IPS-18c (cell line): ENCODE data around the gene STK39.

Source experiments
- H3K4me3 ChIP-seq: 2 replicates; pipeline ENCODE4 v1.7.0; 2013; ENCODE audit warnings: low read depth, mild to moderate bottlenecking, low read length, moderate library complexity; ENCODE audit not compliant: insufficient read depth
- H3K9me3 ChIP-seq: one replicate; pipeline ENCODE4 v1.6.1; 2013; ENCODE audit warnings: mild to moderate bottlenecking, low read length, moderate library complexity; ENCODE audit not compliant: control insufficient read depth, insufficient read depth

Gene STK39

GRCh38 chr2:168034616-168035015 lies 212.8 kb downstream of the STK39 start:
- H3K4me3 ChIP-seq: no peak overlapping the region
- H3K9me3 ChIP-seq: no peaks in the 10 kb centered on the region

DNA sequence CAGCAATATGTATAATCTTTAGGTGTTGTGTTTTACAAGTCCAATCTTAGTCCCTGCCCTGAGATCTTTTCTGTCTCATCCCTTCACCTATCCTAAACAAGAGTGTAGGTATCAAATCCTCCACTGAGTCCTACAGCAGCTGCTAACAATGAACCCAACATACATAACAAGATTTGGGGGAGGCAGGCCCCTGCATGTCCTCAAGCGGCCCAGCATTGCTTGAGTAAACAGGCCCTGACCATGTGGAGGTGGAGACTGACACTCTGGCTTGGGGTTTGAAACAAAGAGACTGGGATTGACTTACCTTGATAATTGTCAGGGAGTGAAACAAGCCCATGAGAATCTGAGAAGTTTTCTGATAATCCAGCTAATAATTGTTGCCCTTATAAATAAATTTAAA lies 213.4 kb downstream of the STK39 start:
- Histone ChIP-seq H3K4me3 (no peak overlapping the region), H3K9me3 (no peaks in the 10 kb centered on the region)

- no peaks in the 10 kb centered on the region for H3K9me3 ChIP-seq
- no peak overlapping the region for H3K4me3 ChIP-seq
Observed at GRCh38 chr2:168032091-168032490, 215.3 kb downstream of the STK39 start.

- no peak overlapping the region for H3K4me3 ChIP-seq
- H3K9me3 ChIP-seq: no peaks in the 10 kb centered on the region
Observed at GRCh38 chr2:168030862-168031624, 216.4 kb downstream of the STK39 start.

DNA sequence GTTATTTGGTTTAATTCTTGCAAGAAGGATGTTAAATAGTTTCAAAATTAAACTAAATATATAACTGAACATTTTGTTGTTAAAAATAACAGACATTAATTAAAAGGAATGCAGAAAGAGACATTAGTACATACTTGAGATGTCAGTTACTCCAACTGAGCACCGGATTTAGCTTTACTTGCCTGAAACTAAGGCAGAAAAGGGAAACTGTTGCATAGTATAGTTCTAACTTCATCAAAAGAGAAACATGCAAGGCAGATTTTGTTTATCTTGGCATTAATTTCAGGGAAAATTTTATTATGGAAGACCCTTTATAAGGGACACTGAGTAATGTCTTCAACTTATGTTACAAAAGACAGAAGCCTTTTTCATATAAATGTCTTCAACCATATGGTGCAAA lies 218.3 kb downstream of the STK39 start:
- Histone ChIP-seq H3K4me3 (no peak overlapping the region), H3K9me3 (no peaks in the 10 kb centered on the region)

- H3K4me3 ChIP-seq: no peak overlapping the region
- H3K9me3 ChIP-seq: no peaks in the 10 kb centered on the region
Observed at GRCh38 chr2:168028362-168028761, 219.0 kb downstream of the STK39 start.

DNA sequence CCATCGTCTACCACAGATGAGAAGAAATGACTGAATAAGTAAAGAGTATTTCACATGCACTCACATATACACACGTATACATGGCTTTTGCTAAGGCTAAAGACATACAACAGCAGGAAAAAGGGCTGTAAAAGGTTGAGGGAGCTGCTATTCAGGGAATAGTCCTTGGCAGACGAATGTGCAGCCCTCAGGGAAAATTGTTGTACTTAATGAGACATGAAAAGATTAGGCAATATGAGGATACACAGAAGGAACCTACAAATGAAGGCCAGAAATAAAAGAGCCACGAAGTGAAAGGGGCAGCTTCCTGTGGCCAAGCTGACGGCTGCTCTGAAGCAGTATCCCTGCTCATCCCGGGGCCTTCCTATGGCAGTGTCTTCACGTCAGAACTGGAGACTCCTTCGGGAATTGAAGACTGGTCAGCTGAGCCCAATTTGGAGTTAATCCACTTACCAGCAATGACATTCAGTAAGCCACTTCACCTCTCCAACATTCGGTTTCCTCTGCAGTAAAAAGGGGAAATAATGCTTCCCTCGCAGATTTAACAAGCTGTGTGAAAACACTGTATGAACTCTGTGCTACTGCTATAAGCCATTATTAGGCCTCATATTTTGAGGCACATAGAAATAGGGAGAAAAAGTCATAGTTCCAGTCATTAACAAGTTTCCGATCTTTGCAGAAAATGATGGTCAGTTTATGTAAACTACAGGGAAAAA lies 221.8 kb downstream of the STK39 start:
- Histone ChIP-seq H3K4me3 (no peak overlapping the region), H3K9me3 (no peaks in the 10 kb centered on the region)

DNA sequence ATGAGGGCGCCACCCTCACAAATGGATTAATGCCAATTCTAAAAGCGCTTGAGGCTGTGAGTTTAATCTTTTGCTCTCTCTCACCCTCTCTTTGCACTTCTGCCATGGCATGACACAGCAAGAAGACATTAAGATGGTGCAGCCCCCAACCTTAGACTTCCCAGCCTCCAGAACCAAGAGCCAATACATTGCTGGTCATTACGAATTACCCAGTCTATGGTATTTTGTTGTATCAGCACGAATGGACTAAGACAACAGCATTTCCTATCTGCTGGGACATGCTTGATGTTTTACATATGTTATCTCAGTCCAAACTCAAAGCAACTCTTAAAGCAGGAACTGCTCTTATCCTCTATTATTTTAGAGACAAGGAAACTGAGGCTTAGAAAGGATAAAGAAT lies 222.9 kb downstream of the STK39 start:
- Histone ChIP-seq H3K9me3 (no peaks in the 10 kb centered on the region), H3K4me3 (no peak overlapping the region)

GRCh38 chr2:168021800-168022587 lies 225.4 kb downstream of the STK39 start:
- H3K9me3 ChIP-seq: no peaks in the 10 kb centered on the region

GRCh38 chr2:168015274-168015953 lies 232.0 kb downstream of the STK39 start:
- Histone ChIP-seq H3K4me3 (no peak overlapping the region), H3K9me3 (no peaks in the 10 kb centered on the region)

More at GRCh38 chr2:168021800-168022587, 225.4 kb downstream of the STK39 start:
- no peak overlapping the region for H3K4me3 ChIP-seq

GRCh38 chr2:168009900-168010299 lies 237.5 kb downstream of the STK39 start:
- Histone ChIP-seq H3K4me3 (no peak overlapping the region), H3K9me3 (no peaks in the 10 kb centered on the region)

- Histone ChIP-seq H3K9me3 (no peaks in the 10 kb centered on the region), H3K4me3 (no peak overlapping the region)
Observed at GRCh38 chr2:168008646-168009195, 238.7 kb downstream of the STK39 start.

DNA sequence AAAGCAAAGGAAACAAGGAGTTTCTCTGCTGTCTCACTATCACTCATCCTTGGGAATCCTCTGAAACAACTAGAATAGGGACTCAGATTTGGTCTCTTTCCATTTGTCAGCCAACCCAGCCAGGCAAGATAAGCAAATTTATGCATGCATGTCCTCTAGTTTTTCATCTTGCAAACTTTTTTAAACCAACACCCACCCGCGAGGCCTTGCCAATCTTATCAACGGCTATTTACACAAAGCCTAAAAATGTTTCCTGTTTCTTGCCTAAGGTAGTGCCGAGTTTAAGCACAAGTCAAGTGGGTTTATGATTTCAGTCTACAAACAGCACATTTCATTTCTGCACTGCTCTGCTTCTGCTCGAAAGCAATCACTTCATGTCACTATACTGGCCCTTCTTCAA lies 240.9 kb downstream of the STK39 start:
- Histone ChIP-seq H3K4me3 (no peak overlapping the region), H3K9me3 (no peaks in the 10 kb centered on the region)

- Histone ChIP-seq H3K9me3 (no peaks in the 10 kb centered on the region), H3K4me3 (no peak overlapping the region)
Observed at GRCh38 chr2:168005586-168005985, 241.8 kb downstream of the STK39 start.

DNA sequence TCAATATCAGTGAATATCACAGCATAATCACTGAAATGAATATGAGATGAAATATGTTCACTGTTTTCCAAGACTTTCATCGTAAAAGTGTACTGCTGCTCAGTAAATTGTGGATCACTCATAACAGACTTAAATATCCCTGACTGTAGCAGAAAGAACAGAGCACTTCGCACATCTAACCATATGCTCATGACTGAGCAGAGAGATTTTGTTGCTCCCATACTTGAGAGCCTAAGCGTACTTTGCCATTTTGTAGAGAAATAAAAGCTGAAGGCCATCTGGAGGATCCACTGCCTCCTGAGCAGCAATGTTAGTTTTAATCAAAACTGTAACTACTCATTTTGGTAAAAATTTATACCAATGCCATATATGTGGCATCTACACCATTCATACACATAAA lies 243.5 kb downstream of the STK39 start:
- no peaks in the 10 kb centered on the region for H3K9me3 ChIP-seq
- H3K4me3 ChIP-seq: no peak overlapping the region

DNA sequence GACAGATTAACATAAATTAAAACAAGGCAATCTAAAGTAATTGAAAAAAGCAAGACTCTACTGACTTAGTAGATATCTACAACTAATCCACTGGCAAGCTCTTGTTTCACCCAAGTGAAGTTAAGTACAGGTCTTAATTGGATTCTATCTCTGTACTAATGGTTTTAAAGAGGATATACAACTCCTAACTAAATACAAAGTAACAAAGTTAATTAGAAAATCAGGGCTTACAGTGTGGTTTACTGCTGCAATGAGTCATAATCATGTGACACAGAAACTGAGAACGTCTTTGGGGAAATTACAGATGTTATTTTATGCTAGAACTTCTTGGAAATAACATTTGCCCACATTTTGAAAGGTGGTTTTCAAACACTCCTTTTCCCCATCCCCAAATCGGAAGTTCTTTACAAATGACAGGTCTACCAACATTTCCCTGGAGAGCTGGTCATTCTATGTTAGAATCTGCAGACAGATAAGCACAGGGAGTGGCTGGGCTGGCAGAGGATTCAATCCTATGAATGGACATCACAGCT lies 245.3 kb downstream of the STK39 start:
- Histone ChIP-seq H3K9me3 (no peaks in the 10 kb centered on the region), H3K4me3 (no peak overlapping the region)

GRCh38 chr2:167992278-167992677 lies 255.1 kb downstream of the STK39 start:
- Histone ChIP-seq H3K9me3 (no peaks in the 10 kb centered on the region), H3K4me3 (no peak overlapping the region)
